Stimulated activated CD4-positive, alpha-beta T cell treated with anti-CD3 and anti-CD28 coated beads, Interleukin-2, amount 100 ng/mL, for 4 hours (primary cell): Measurements from ENCODE around the gene SRD5A3.
"Not testable (repeated sequence)": the region's sequence is repeated elsewhere in the genome, so short reads cannot be mapped to it uniquely, and the experiment has no call there.

Experiments
- DNase-seq: peaks from one replicate; pipeline ENCODE4 v3.0.0-alpha.2; 2020; ENCODE audit warnings: low read depth

SRD5A3 gene

GRCh38 chr4:55346851-55347255 lies 811 bp downstream of the SRD5A3 start:
- no peak for DNase-seq

GRCh38 chr4:55347610-55348228 lies 1.7 kb downstream of the SRD5A3 start:
- no peak for DNase-seq

DNA sequence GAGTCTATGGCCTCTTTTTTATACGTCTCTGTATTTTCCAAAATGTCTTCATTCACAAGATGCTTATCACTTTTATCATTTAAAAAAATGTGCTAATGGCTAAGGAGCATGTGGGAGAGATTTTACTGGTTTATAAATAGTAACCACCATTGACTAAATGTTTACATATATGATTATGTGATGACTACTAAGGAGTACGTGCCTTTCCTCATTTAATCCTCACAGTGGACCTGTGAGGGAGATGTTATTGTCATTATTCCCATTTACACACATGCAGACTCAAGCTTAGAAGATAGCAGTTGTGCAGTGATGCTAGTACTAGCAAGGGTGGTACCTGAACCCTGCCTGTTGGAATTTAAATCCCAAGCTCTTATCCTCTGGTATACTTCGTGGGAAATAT lies 2.4 kb downstream of the SRD5A3 start:
- DNase-seq: no peak

- DNase-seq: not testable (repeated sequence)
These were observed 4.8 kb downstream of the SRD5A3 start for GRCh38 chr4:55350870-55351269.

GRCh38 chr4:55351824-55352223 lies 5.8 kb downstream of the SRD5A3 start:
- DNase-seq: no peak

DNA sequence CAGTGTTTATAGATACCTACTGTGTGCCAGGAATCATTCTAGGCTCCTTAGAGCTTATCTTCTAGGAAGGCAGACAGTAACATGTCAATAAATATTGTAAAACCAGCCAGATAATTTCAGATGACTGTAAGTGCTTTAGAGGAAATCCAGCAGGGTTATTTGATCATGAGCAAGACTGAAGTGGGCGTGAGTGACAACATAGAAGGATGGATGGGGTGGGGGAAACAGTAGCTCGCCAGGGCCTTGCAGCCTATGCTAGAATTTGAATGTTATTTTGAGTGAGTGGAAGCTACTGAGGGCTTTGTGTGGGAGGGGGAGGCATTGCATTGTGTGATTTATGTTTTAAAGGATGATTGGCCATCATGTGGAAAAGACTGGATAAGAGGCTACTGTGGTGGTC lies 6.7 kb downstream of the SRD5A3 start:
- DNase-seq: no peak

DNA sequence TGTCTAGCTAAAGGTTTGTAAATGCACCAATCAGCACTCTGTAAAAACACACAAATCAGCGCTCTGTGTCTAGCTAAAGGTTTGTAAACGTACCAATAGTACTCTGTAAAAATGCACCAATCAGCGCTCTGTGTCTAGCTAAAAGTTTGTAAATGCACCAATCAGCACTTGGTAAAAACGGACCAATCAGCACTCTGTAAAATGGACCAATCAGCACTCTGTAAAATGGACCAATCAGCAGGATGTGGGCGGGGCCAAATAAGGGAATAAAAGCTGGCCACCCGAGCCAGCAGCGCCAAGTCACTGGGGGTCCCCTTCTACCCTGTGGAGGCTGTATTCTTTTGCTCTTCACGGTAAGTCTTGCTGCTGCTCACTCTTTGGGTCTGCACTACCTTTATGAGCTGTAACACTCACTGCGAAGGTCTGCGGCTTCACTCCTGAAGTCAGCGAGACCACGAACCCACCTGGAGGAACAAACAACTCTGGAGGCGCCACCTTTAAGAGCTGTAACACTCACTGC lies 7.2 kb downstream of the SRD5A3 start:
- DNase-seq: not testable (repeated sequence)

- DNase-seq: no peak
These were observed 8.6 kb downstream of the SRD5A3 start for GRCh38 chr4:55354648-55355047.

- no peak for DNase-seq
These were observed 9.5 kb downstream of the SRD5A3 start for GRCh38 chr4:55355555-55355954.

DNA sequence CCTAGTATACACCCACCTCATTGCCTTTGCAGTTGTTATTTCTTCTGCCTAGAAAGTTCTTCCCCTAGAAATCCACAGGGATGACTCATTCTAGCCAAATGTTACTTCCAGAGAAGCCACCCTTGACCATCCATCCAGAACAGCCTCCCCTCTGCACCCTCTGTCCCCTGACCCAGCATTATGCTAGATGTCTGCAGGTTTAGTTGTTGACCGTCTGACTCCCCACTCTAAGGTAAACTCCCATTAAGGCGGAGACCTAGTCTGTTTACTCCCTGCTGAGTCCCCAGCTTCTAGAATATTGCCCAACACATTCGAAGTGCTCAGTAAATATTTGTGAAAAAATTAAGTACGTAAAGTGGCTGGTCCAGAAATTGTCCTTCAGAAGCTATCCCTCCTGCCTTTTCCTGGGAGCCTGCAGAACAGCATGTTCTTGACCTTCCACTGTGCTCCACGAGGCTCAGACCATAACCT lies 11.0 kb downstream of the SRD5A3 start:
- DNase-seq: no peak

DNA sequence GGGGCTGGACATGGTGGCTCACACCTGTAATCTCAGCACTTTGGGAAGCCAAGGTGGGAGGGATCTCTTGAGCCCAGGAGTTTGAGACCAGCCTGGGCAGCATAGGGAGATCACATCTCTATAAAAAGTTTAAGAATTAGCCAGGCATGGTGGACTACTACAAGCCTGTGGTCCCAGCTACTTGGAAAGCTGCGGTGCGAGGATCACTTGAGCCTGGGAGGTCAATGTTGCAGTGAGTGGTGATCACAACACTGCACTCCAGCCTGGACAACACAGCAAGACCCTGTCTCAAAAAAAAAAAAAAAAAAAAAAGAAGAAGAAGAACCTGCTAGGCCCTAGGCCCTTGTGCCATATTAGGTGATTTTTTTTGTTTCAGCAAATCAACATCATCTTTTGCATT lies 12.2 kb downstream of the SRD5A3 start:
- no peak for DNase-seq

- DNase-seq: no peak
These were observed 12.6 kb downstream of the SRD5A3 start for GRCh38 chr4:55358668-55359067.

GRCh38 chr4:55359397-55359916 lies 13.4 kb downstream of the SRD5A3 start:
- no peak for DNase-seq

- not testable (repeated sequence) for DNase-seq
These were observed 16.9 kb downstream of the SRD5A3 start for GRCh38 chr4:55362938-55363337.

- DNase-seq: no peak
These were observed 17.8 kb downstream of the SRD5A3 start for GRCh38 chr4:55363691-55364351.

- no peak for DNase-seq
These were observed 18.8 kb downstream of the SRD5A3 start for GRCh38 chr4:55364691-55365344.

- DNase-seq: no peak
These were observed 19.3 kb downstream of the SRD5A3 start for GRCh38 chr4:55365345-55365728.

DNA sequence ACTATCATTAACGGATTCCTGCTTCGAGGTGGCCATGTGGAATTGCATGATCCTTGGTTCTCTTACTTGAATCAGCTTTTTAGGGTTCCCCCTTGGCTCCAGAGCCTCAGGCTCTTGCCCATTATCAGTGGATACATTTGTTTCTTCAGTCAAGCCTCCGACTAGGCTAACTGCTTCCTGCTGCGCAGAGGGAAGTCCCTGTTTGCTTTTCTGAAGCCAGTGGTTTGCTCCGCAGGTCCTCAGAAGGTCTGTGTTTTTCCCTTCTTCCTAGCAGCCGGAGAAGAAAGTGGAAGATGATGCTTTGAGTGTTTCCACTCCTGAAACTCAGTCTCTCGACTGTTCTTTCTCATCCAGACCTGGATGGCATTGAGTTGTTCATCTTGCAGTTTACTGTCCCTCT lies 20.6 kb downstream of the SRD5A3 start:
- DNase-seq: no peak

DNA sequence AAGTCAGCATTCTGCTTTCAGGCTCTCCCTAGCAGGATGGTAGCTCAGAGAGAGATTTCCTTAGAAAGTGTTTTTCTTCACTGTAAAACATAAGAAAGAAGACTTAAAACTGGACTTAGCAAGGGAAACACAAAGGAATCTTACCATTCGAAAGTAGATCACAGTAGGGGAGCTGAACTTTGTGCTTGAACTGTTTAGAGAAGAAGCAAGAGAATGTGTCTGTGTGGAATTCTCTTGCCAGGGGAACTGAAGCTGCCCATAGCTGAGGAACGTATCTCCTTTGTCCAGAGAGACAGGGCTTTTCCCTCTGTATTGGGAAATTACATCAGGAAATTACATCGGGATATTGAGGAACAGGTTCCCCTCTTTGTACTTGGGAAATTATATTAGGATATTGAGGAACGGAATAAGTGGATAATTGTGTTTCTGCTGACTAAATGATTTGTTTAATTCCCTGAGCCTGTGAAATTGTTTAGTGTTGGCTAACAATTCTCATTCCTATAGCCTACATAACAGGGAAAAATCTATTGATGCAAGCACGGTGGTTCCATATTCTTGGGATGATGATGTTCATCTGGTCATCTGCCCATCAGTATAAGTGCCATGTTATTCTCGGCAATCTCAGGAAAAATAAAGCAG lies 21.2 kb downstream of the SRD5A3 start:
- no peak for DNase-seq

DNA sequence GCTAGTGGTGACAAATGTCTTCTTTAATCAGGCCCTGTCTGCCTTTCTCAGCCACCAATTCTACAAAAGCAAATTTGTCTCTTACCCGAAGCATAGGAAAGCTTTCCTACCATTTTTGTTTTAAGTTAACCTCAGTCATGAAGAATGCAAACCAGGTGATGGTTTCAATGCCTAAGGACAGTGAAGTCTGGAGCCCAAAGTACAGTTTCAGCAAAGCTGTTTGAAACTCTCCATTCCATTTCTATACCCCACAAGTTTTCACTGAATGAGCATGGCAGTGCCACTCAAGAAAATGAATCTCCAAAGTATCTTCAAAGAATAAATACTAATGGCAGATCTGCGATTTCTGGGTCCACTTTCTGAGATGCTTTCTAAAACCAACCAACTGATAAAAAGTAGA lies 23.9 kb downstream of the SRD5A3 start:
- DNase-seq: no peak

GRCh38 chr4:55372259-55372658 lies 26.2 kb downstream of the SRD5A3 start:
- no peak for DNase-seq

DNA sequence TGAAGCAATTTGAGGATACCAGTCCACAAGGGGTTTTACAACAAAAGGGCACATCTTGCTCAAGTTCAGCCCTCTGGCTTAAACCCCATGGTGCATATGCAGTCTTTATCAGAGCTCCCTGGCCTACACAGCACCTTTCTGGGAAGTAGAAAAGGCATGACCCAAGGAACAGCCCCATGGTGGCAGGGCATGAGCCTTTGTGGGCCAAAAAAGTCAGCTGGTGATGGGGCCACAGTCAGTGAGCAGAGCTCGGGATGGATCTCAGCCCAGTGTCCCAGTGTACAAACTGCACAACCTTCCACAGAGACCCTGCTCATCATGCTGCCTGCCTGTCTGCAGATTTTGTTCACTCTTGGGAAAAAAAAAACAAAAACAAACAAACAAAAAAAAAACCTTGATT lies 27.4 kb downstream of the SRD5A3 start:
- no peak for DNase-seq
